T-helper 2 cell treated with Interferon-gamma antibody and Interleukin-4, amounts not matched to agents 5 μg/mL and 100 μg/mL, for 36 hours (primary cell): ENCODE data around the gene CD72.
"Not testable (repeated sequence)": the region's sequence is repeated elsewhere in the genome, so short reads cannot be mapped to it uniquely, and the experiment has no call there.

ENCODE experiments used
- DNase-seq: peaks from one replicate; pipeline ENCODE4 v3.0.0; 2021; ENCODE audit warnings: low spot score
- H3K27ac Mint-ChIP-seq: one replicate; pipeline ENCODE4 v1.8.0; 2021; ENCODE audit warnings: mild to moderate bottlenecking, mixed read lengths
- H3K27me3 Mint-ChIP-seq: one replicate; pipeline ENCODE4 v1.8.0; 2021; ENCODE audit warnings: low read depth, mixed read lengths
- H3K36me3 Mint-ChIP-seq: one replicate; pipeline ENCODE4 v1.8.0; 2021; ENCODE audit warnings: low read depth, mixed read lengths
- H3K4me1 Mint-ChIP-seq: one replicate; pipeline ENCODE4 v1.8.0; 2021; ENCODE audit warnings: low read depth, mixed read lengths
- H3K4me3 Mint-ChIP-seq: one replicate; pipeline ENCODE4 v1.8.0; 2022; ENCODE audit warnings: mild to moderate bottlenecking, moderate library complexity, mixed read lengths
- H3K9me3 Mint-ChIP-seq: one replicate; pipeline ENCODE4 v1.8.0; 2021; ENCODE audit warnings: mixed read lengths

The CD72 gene

GRCh38 chr9:35604578-35605350 is 13.4 kb downstream of the CD72 start, which contains the start of gene TESK1:
TESK1 (plus strand) TSS chr9:35605262; CDS start chr9:35605620, 358 bp downstream.
- peak; percentile 85 for DNase-seq
- Mint-ChIP-seq H3K27ac (peak within 1 kb of the TSS; percentile 96), H3K27me3 (no peaks in the 10 kb centered on the region), H3K36me3 (peaks cover 17% of the 10 kb centered on the region), H3K4me1 (peaks cover 28% of the 10 kb centered on the region), H3K9me3 (no peaks in the 10 kb centered on the region), H3K4me3 (peak within 1 kb of the TSS; percentile 91)

GRCh38 chr9:35603986-35604577 is 14.1 kb downstream of the CD72 start:
- peak overlapping the region; percentile 91 for H3K4me3 Mint-ChIP-seq
- no peaks in the 10 kb centered on the region for H3K27me3 Mint-ChIP-seq
- H3K9me3 Mint-ChIP-seq: no peaks in the 10 kb centered on the region
- H3K27ac Mint-ChIP-seq: peak overlapping the region; percentile 96
- DNase-seq: peak; percentile 100
- H3K4me1 Mint-ChIP-seq: peaks cover 28% of the 10 kb centered on the region
- H3K36me3 Mint-ChIP-seq: peaks cover 17% of the 10 kb centered on the region

GRCh38 chr9:35603506-35603985 is 14.7 kb downstream of the CD72 start:
- DNase-seq: peak; percentile 20
- Mint-ChIP-seq H3K9me3 (no peaks in the 10 kb centered on the region), H3K27me3 (no peaks in the 10 kb centered on the region), H3K4me1 (peaks cover 28% of the 10 kb centered on the region), H3K27ac (peak overlapping the region; percentile 96), H3K36me3 (peaks cover 14% of the 10 kb centered on the region), H3K4me3 (peak overlapping the region; percentile 91)

GRCh38 chr9:35599763-35600604 is 18.2 kb downstream of the CD72 start:
- Mint-ChIP-seq H3K9me3 (no peaks in the 10 kb centered on the region), H3K4me3 (no peak overlapping the region), H3K27ac (no peak overlapping the region), H3K4me1 (peaks cover 16% of the 10 kb centered on the region), H3K36me3 (no peaks in the 10 kb centered on the region), H3K27me3 (no peaks in the 10 kb centered on the region)
- no peak for DNase-seq

- peaks cover 8% of the 10 kb centered on the region for H3K9me3 Mint-ChIP-seq
- H3K27me3 Mint-ChIP-seq: no peaks in the 10 kb centered on the region
- H3K36me3 Mint-ChIP-seq: no peaks in the 10 kb centered on the region
- no peak overlapping the region for H3K27ac Mint-ChIP-seq
- peaks cover 11% of the 10 kb centered on the region for H3K4me1 Mint-ChIP-seq
- no peak overlapping the region for H3K4me3 Mint-ChIP-seq
- no peak for DNase-seq
Measured at GRCh38 chr9:35598866-35599590, 19.2 kb downstream of the CD72 start.

- H3K9me3 Mint-ChIP-seq: peaks cover 24% of the 10 kb centered on the region
- not testable (repeated sequence) for H3K27ac Mint-ChIP-seq, H3K36me3 Mint-ChIP-seq, H3K4me3 Mint-ChIP-seq, H3K27me3 Mint-ChIP-seq, DNase-seq, H3K4me1 Mint-ChIP-seq
Measured at GRCh38 chr9:35596907-35597306, 21.3 kb downstream of the CD72 start.

- no peak overlapping the region for H3K4me3 Mint-ChIP-seq
- H3K9me3 Mint-ChIP-seq: peaks cover 28% of the 10 kb centered on the region
- DNase-seq: no peak
- peaks cover 6% of the 10 kb centered on the region for H3K36me3 Mint-ChIP-seq
- H3K4me1 Mint-ChIP-seq: no peaks in the 10 kb centered on the region
- no peaks in the 10 kb centered on the region for H3K27me3 Mint-ChIP-seq
- H3K27ac Mint-ChIP-seq: no peak overlapping the region
Measured at GRCh38 chr9:35594471-35594870, 23.7 kb downstream of the CD72 start.

GRCh38 chr9:35593581-35593980 is 24.6 kb downstream of the CD72 start:
- H3K27me3 Mint-ChIP-seq: no peaks in the 10 kb centered on the region
- H3K27ac Mint-ChIP-seq: no peak overlapping the region
- no peak overlapping the region for H3K4me3 Mint-ChIP-seq
- peaks cover 6% of the 10 kb centered on the region for H3K36me3 Mint-ChIP-seq
- H3K9me3 Mint-ChIP-seq: peaks cover 28% of the 10 kb centered on the region
- no peak for DNase-seq
- H3K4me1 Mint-ChIP-seq: no peaks in the 10 kb centered on the region

- H3K9me3 Mint-ChIP-seq: peaks cover 33% of the 10 kb centered on the region
- H3K36me3 Mint-ChIP-seq: not testable (repeated sequence)
Measured at GRCh38 chr9:35588506-35588905, 29.7 kb downstream of the CD72 start.

GRCh38 chr9:35584681-35585080 is 33.5 kb downstream of the CD72 start:
- H3K4me1 Mint-ChIP-seq, DNase-seq, H3K27ac Mint-ChIP-seq, H3K4me3 Mint-ChIP-seq, H3K36me3 Mint-ChIP-seq, H3K27me3 Mint-ChIP-seq: not testable (repeated sequence)
- H3K9me3 Mint-ChIP-seq: peaks cover 36% of the 10 kb centered on the region

More at GRCh38 chr9:35588506-35588905, 29.7 kb downstream of the CD72 start:
- not testable (repeated sequence) for H3K4me1 Mint-ChIP-seq, H3K27ac Mint-ChIP-seq, H3K27me3 Mint-ChIP-seq, DNase-seq, H3K4me3 Mint-ChIP-seq

GRCh38 chr9:35583521-35583920 is 34.7 kb downstream of the CD72 start:
- H3K27me3 Mint-ChIP-seq, DNase-seq, H3K4me1 Mint-ChIP-seq, H3K4me3 Mint-ChIP-seq, H3K27ac Mint-ChIP-seq: not testable (repeated sequence)
- Mint-ChIP-seq H3K9me3 (peaks cover 40% of the 10 kb centered on the region), H3K36me3 (peaks cover 13% of the 10 kb centered on the region)

- H3K4me1 Mint-ChIP-seq, H3K27ac Mint-ChIP-seq, DNase-seq, H3K4me3 Mint-ChIP-seq, H3K27me3 Mint-ChIP-seq: not testable (repeated sequence)
- H3K9me3 Mint-ChIP-seq: peaks cover 26% of the 10 kb centered on the region
- H3K36me3 Mint-ChIP-seq: peaks cover 11% of the 10 kb centered on the region
Measured at GRCh38 chr9:35579659-35580227, 38.5 kb downstream of the CD72 start.

GRCh38 chr9:35579130-35579529 is 39.1 kb downstream of the CD72 start:
- Mint-ChIP-seq H3K27me3 (no peaks in the 10 kb centered on the region), H3K4me1 (no peaks in the 10 kb centered on the region), H3K9me3 (peaks cover 26% of the 10 kb centered on the region), H3K27ac (no peak overlapping the region), H3K36me3 (peaks cover 11% of the 10 kb centered on the region), H3K4me3 (no peak overlapping the region)
- DNase-seq: peak; percentile 36
